H1 (cell line): Measurements from ENCODE around the gene SRSF3. TPM values are rescaled to one million over a fixed set of nuclear protein-coding genes. Genes with fewer than 3 reads are reported as not detected.

ENCODE experiments used
- BACH1 ChIP-seq: IDR thresholded peaks from 2 replicates; pipeline ENCODE4 v1.6.1; 2012; ENCODE audit warnings: low read length, improper control_type of control experiment
- EGR1 ChIP-seq: IDR thresholded peaks from 2 replicates; pipeline ENCODE4 v1.6.1; 2011; ENCODE audit warnings: low read depth, low read length, borderline replicate concordance
- GTF2F1 ChIP-seq: IDR thresholded peaks from 2 replicates; pipeline ENCODE4 v1.6.1; 2012; ENCODE audit warnings: low read depth, low read length, improper control_type of control experiment, borderline replicate concordance
- HDAC2 ChIP-seq, 2 experiments: fragments of 300-600 bp in 1 of 2; sonication (generic) in 1 of 2; IDR thresholded peaks; 2 replicates each; pipeline ENCODE4 v1.6.1; 2011 to 2012; ENCODE audit warnings: low read depth in 2 of 2, low read length in 2 of 2, mild to moderate bottlenecking in 2 of 2, moderate library complexity in 2 of 2, borderline replicate concordance in 1 of 2, inconsistent platforms in 1 of 2
- SIX5 ChIP-seq: IDR thresholded peaks from 2 replicates; pipeline ENCODE4 v1.6.1; 2011; ENCODE audit warnings: mild to moderate bottlenecking, low read depth, low read length
- polyA plus RNA-seq, 7 experiments: library from polyadenylated mRNA; depleted of rRNA in 3 of 7; stranded (reverse) in 5 of 7; unstranded in 2 of 7; fragments of >200 nt in 5 of 7; fragments of 200-250 nt in 2 of 7; gene quantifications; 1 replicate in 5 of 7; 2 replicates in 1 of 7; 4 replicates in 1 of 7; pipeline versions ENCODE4 v1.2.1 to v1.2.3, GENCODE V29; 2011 to 2013; ENCODE audit warnings: missing spikeins in 2 of 7, mixed read lengths in 2 of 7
- total RNA-seq: library from RNA; stranded (reverse); fragmentation: NEBNext Ultra II Directional; extraction: Animal tissue kit (Norgen Biotek cat#: 25700); gene quantifications from 2 replicates; pipeline ENCODE4 v1.2.1, GENCODE V29; 2021
- TF ChIP-seq, protein P1 (sequence below): IDR thresholded peaks from 2 replicates; pipeline ENCODE4 v1.6.1; 2011; ENCODE audit warnings: low read depth, mild to moderate bottlenecking, low read length; ENCODE audit not compliant: insufficient read depth
- TF ChIP-seq, protein P2 (sequence below), 3 experiments: IDR thresholded peaks; 1 replicate in 2 of 3; 2 replicates in 1 of 3; pipeline versions ENCODE4 v1.5.1 to v1.6.1; 2011; ENCODE audit warnings: low read length in 3 of 3, mild to moderate bottlenecking in 3 of 3, inconsistent platforms in 2 of 3, low read depth in 1 of 3, moderate library complexity in 1 of 3; ENCODE audit not compliant: insufficient read depth in 1 of 3; ENCODE audit errors: control extremely low read depth in 1 of 3

The SRSF3 gene
- total and polyA plus RNA-seq, 2 of the 8 experiments (the other 6 are each of a cell fraction or from before 2014, with no cell fraction given): 471 to 689 TPM

DNA sequence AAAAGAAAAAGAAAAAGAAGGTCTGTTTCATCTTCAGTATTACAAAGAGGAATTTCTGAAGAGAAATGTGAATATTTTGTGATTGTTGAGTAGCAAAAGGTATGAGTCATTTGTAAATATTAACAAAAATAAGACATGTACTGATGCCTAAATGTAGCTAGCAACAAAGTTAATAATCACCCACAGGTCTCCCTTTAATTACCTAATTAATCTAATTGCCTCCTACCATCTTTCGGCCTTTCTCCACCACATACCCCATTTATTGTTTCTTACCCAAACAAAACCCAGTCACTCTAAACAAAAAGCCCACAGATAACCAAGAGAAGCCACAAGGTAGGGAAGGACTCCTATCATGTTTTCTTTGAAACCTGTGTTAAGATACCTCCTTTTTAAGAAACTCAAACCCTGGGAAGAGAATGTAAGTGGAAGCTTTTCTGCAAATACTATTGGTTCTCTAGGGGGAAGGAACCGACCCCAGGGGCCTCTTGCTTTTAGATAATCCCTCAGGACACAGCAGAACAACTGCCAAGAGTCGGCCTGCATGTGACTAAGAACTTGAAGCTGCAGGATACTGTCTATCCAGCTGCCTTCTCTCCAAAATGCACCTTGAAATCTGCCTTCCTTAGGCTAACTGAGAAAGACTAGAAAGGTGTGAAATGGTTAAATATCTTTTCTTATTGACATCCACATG lies 30.8 kb upstream of the SRSF3 start (continued):
- TF ChIP-seq HDAC2 (IDR thresholded peaks at IDR 0.05; ENCODE audit: borderline replicate concordance in 1 of 2, low read depth in 2 of 2, low read length in 2 of 2): no peak
- TF ChIP-seq SIX5: no peak
- TF ChIP-seq, protein P1, sequence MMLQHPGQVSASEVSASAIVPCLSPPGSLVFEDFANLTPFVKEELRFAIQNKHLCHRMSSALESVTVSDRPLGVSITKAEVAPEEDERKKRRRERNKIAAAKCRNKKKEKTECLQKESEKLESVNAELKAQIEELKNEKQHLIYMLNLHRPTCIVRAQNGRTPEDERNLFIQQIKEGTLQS: no peak
- TF ChIP-seq EGR1: no peak
- no peak for TF ChIP-seq BACH1
- TF ChIP-seq GTF2F1: no peak
- TF ChIP-seq, protein P2, sequence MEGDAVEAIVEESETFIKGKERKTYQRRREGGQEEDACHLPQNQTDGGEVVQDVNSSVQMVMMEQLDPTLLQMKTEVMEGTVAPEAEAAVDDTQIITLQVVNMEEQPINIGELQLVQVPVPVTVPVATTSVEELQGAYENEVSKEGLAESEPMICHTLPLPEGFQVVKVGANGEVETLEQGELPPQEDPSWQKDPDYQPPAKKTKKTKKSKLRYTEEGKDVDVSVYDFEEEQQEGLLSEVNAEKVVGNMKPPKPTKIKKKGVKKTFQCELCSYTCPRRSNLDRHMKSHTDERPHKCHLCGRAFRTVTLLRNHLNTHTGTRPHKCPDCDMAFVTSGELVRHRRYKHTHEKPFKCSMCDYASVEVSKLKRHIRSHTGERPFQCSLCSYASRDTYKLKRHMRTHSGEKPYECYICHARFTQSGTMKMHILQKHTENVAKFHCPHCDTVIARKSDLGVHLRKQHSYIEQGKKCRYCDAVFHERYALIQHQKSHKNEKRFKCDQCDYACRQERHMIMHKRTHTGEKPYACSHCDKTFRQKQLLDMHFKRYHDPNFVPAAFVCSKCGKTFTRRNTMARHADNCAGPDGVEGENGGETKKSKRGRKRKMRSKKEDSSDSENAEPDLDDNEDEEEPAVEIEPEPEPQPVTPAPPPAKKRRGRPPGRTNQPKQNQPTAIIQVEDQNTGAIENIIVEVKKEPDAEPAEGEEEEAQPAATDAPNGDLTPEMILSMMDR (IDR thresholded peaks at IDR 0.05; ENCODE audit: control extremely low read depth in 1 of 3, insufficient read depth in 1 of 3, low read depth in 1 of 3, low read length in 3 of 3): no peak
- TF ChIP-seq, all 59 proteins: peak for 0
